NCI-H1417 (cell line): ENCODE results near the gene GHRH.
A peak's percentile ranks its signal among the peaks of the same experiment; 100 is the strongest.

Experiments used
- DNase-seq, 3 experiments: peaks; one replicate each; lab custom pipeline; 2025; lab: John Stamatoyannopoulos, UW

Gene GHRH

DNA sequence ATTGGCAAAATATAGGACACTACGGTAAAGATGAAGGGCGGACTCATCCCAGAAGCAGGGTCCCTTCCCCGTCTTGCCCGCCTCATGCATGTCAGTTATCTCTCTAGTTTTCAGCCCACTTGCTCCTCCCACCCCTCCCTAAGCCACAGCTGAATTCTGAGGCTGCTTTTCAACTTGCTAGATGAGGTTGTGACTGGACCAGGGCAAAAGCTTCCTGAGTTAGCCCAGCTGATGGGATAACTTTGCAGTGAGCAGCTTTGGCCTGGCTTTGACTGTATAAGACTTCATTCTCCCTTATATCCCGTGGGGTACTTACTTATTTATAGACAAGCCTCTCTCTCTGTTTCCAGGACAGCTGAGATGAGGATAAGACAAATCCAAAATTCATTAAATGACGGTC lies 23.2 kb downstream of the GHRH start:
- DNase-seq: no peak

DNA sequence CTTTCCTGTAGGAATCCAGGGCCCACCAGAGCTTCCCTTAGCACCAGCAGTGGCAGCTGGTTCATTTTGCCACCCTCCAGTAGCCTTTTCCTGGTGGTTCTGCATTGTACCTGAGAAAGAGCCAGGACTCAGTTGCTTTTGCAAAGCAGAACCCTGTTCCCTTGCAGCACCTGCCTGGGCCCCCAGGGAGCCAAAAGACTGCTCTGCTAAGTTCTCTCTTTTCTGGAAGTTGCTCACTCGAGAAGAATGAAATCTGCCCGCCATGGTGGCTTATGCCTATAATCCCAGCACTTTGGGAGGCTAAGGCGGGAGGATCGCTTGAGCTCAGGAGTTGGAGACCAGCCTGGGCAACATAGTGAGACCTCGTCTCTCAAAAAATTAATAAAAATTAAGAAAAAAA lies 24.0 kb downstream of the GHRH start:
- no peak for DNase-seq

DNA sequence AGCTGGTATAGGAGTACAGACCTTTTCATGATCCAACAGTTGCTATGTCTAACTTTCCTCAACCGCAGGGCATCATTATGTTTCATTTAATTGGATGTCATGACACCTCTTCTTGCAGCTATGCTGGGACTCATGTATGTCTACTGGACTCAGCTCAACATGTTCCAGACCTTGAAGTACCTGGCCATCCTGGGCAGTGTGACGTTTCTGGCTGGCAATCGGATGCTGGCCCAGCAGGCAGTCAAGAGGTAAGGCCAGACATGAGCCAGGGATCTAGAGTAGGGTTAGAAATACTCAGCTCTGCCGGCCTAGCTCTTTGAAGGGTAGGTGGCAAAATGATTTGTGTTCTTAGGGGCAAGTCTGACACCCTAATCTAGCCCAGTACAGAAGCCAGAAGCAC lies 25.2 kb downstream of the GHRH start:
- no peak for DNase-seq

DNA sequence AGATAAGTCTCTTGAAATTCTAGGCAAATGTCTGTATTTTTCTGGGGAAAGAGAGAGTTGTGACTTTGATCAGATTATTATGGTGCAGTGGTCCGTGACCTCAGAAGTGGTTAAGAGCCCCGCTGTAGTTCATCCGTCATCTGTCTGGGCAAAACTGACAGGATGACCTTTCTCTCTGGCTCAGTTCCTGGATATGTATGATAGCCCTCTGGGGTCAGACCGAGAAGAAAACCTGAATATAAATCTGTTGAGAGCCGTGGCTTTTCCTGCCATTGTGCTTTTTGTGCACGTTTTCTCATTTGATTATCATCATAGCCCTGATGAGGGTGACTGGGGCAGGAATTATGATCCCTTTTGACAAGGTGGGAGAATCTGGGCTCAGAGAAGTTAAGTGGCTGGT lies 26.5 kb downstream of the GHRH start:
- DNase-seq: peak; percentile 53 to 84 (median 76)

GRCh38 chr20:37234254-37234581 lies 27.4 kb downstream of the GHRH start:
- peak in 1 of 3 experiments; percentile 89 for DNase-seq

- DNase-seq: peak; percentile 34 to 99 (median 89)
These were observed 27.9 kb downstream of the GHRH start for GRCh38 chr20:37233548-37234253.

DNA sequence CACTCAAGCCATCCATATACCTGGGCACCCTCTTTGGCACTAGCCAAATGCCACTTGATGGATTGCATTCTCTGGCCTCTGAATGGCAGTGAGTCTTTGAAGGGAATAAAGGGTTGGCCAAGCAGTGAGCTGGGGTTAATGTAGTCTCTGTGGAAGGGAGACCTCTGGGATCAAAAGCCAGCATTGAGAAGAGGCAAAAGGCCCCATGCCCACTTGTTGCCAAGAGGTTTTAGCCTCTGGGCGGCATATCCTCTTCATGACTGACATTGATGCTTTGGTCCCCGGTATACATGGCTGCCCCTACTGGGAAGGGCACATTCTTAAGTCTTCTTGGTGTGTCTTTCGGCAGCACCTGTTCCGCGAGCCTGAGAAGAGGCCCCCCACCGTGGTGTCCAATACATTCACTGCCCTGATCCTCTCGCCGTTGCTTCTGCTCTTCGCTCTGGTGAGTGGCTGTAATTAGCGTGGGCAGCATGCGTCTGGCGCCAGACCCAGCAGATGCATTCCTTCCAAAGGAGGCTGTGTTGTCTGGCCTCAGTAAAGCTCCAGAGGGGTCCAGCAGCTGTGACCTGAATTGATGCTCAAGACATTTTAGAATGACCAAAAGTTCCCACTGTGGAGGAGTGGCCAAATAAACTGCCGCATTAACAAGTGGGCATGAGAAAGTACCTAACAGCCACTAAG lies 29.5 kb downstream of the GHRH start:
- peak; percentile 89 to 99 (median 93) for DNase-seq

GRCh38 chr20:37230200-37230599 lies 31.4 kb downstream of the GHRH start:
- peak in 2 of 3 experiments; percentile 26 to 45 for DNase-seq

GRCh38 chr20:37229357-37229756 lies 32.3 kb downstream of the GHRH start:
- DNase-seq: peak in 1 of 3 experiments; percentile 45

DNA sequence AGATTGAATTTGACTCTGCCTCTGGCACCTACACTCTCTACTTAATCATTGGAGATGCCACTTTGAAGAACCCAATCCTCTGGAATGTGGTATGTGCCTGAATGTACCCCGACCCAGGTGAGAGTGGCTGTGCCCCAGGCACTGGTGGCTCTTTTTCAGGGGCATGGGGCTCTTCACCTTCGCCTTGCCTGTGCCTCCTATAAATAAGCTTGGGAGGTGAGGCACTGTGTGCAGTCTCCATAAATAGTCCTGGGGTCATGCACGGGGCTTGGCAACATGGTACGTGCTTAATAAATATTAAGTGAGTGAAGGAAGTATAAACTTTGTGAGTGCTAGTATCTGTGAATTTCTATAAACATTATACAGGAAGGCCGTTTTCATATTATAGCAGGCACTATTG lies 33.0 kb downstream of the GHRH start:
- no peak for DNase-seq

- DNase-seq: peak in 1 of 3 experiments; percentile 16
These were observed 33.5 kb downstream of the GHRH start for GRCh38 chr20:37228082-37228481.

DNA sequence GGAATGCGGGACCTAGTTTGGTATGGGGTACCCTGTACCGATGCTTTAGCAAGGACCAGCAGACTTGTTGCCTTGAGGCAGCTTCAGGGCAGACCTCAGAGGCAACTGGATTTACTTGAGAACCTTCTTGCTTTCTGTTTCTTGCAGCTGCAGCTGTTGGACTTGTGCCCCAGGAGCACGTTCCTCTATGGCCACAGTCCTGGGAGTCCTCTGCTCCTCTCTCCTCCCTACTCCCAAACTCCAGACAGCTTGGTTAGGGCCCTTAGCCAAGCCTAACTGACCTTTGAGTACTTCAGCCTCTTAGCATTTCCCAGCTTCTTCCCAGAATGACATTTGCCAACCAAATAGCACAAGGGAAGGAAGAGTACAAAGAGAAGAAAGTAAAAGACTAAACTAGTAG lies 34.7 kb downstream of the GHRH start:
- no peak for DNase-seq

DNA sequence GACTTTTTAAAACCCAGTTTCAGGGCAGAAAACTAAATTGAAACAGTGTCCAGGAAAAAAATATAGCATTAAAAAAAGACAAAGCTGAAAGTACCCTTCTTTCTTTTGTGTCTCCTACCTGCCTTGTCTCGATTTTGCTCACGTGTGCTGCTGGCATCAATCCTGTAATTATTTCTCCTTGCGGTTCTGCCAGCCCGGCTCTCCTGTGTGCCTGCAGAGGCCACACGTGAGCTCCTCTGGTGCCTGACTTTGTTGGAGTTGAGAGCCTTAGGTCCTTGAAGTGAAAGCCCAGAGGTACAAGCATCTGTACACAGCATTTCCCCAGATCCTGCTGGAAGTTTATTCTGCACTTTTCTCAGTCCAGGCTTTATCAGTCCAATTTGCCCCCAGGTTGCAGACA lies 36.5 kb downstream of the GHRH start:
- peak in 2 of 3 experiments; percentile 21 to 71 for DNase-seq

- DNase-seq: no peak
These were observed 38.6 kb downstream of the GHRH start for GRCh38 chr20:37223053-37223452.

DNA sequence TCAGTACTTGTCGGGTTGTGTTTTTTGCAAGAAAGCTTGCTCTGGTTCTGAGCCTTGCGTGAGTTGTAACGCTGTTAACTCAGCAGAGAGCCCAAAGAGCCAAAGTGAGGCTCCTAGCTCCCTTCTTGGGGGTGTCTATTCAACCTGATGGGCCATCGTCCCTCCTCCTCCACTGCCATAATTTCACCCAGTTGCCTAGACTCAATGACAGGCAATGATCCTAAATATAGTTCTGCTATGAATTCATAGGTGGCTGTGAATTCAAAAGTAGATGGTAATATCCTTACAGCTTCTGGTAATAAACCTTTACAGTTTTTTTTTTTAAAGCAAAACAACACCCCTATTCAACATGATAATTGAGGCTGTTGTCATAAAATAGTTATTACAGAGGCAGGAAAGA lies 39.5 kb downstream of the GHRH start:
- DNase-seq: no peak

DNA sequence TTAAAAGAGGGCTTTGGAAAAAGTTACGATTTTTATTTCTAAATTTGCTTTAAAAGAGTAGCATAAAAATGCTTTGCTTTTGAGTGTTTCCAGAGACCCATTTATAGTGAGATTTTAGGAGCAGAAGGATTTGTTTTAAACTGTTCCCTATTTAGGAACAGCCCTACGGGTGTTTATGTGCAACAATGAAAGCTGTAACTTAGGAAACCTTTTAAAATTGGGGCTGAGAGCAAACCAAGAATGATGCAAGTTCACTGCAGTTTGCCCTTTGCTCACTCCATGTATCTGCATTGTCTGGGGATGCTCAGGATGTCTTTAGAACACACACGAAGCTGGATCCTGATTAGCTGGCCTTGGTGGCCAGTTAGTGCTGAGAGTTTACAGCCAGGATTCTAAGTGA lies 40.9 kb downstream of the GHRH start:
- peak in 1 of 3 experiments; percentile 72 for DNase-seq

DNA sequence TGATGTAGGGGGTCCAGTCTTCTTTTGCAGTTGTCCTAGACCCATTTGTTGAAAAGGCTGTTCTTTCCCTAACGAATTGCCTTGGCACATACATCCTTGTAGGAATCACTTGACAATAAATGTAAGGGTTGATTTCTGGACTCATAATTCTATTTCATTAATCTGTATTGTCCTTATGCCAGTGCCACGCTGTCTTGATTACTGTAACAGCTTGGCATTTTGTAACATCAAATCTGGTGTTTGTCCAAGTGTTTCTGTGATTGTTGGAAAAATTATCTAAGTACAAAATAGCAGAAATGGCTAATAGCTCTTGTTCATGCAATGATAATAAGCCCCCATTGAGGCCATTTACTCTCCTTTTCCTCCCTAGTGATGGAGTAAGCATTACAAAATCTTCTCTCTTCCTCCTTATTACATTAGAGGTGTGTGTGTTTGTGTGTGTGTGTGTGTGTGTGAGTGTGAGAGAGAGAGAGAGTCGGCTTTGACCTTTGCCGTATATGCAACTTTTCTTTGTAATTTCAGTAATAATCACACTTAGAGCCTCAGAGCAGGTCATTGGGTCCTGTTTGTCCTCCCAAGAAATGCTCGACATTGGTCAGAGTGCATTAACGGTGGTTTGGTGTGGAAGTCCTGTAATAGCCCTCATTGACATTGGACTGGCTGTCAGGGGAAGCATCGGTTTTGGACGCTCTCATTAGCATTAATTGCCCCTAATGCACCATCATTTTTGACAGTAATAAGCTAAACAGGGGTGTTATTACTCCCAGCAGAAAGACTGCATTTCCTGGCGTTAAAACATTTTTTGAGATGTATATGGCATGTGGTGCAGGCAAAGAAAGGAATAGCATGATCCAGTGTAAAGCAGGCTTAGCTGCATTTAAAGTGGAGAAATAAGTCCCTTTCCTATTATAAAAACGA lies 41.6 kb downstream of the GHRH start:
- peak in 2 of 3 experiments; percentile 68 to 94 for DNase-seq

DNA sequence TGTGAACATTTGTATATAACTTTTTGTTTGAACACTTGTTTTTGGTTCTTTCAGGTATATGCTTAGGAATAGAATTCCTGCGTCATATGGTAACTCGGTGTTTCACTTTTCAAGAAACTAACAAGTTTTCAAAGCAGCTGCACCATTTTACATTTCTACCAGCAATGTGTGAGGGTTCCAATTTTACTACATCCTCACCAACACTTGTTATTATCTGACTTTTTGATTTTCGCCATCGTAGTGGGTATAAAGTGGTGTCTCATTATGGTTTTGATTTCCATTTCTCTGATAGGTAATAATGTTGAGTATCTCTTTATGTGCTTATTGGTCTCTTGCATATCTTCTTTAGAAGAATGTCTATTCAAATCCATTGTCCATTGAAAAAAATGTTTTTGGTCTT lies 42.6 kb downstream of the GHRH start:
- DNase-seq: no peak

- DNase-seq: no peak
These were observed 43.2 kb downstream of the GHRH start for GRCh38 chr20:37218441-37218840.

GRCh38 chr20:37209661-37210314 lies 51.8 kb downstream of the GHRH start:
- no peak for DNase-seq

GRCh38 chr20:37209193-37209592 lies 52.4 kb downstream of the GHRH start:
- no peak for DNase-seq

DNA sequence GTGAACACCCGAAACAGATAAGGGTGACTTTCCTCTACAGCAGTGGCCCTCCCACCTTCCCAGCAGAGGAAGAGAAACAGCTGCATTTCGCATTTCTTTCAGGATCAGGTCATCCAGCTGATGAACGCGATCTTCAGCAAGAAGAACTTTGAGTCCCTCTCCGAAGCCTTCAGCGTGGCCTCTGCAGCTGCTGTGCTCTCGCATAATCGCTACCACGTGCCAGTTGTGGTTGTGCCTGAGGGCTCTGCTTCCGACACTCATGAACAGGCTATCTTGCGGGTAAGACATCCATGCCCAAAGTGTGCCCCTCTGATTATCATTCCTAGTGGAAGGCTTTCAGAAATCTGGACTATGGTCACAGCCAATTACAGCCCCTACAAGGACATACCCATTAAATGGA lies 54.4 kb downstream of the GHRH start:
- DNase-seq: no peak
